Peyer's patch (tissue), 4 donors: ENCODE data around the gene ADCY9. TPM values are rescaled to one million over a fixed set of nuclear protein-coding genes. Genes with fewer than 3 reads are reported as not detected.

Experiments
- DNase-seq, 3 donors: peaks; one replicate each; pipeline ENCODE4 v3.0.0-alpha.2; 2017 to 2019
- H3K27ac ChIP-seq, 4 donors: fragments of 200-600 bp; sonication (generic); one replicate each; pipeline ENCODE4 v1.5.1; 2016 to 2019
- H3K27me3 ChIP-seq, 2 donors: fragments of 200-600 bp; sonication (generic); one replicate each; pipeline ENCODE4 v1.5.1; 2019
- H3K36me3 ChIP-seq, 3 donors: fragments of 200-600 bp; sonication (generic); one replicate each; pipeline ENCODE4 v1.5.1; 2016 to 2019
- H3K4me1 ChIP-seq, 4 donors: fragments of 200-600 bp; sonication (generic); one replicate each; pipeline ENCODE4 v1.5.1; 2016 to 2019
- H3K4me3 ChIP-seq, 4 donors: fragments of 200-600 bp; sonication (generic); 1 replicate in 3 of 4; 2 replicates in 1 of 4; pipeline ENCODE4 v1.5.1; 2016 to 2019; ENCODE audit warnings: mild to moderate bottlenecking in 1 of 4
- H3K9me3 ChIP-seq, 4 donors: fragments of 200-600 bp; sonication (generic); one replicate each; pipeline ENCODE4 v1.5.1; 2016 to 2019; ENCODE audit warnings: mild to moderate bottlenecking in 1 of 4
- POLR2A ChIP-seq, 2 donors: fragments of 450-650 bp; IDR thresholded peaks; one replicate each; pipeline ENCODE4 v1.5.1; 2017; ENCODE audit warnings: antibody characterized with exemption in 2 of 2, mild to moderate bottlenecking in 2 of 2, moderate library complexity in 2 of 2
- total RNA-seq, 4 donors: library from RNA; depleted of rRNA; stranded (reverse); fragments of >200 nt; gene quantifications; one replicate each; pipeline ENCODE4 v1.1.0, GENCODE V29; 2016
- TF ChIP-seq, protein P1 (sequence below), 6 experiments: fragments of 450-650 bp in 4 of 6; fragments of 200-600 bp in 2 of 6; sonication (generic) in 1 of 6; IDR thresholded peaks; one replicate each; pipeline ENCODE4 v1.5.1; 2017 to 2019; ENCODE audit warnings: antibody characterized with exemption in 6 of 6, mild to moderate bottlenecking in 3 of 6, moderate library complexity in 1 of 6

Gene ADCY9
- total RNA-seq, 4 donors from 2014 or later: 19.8 to 47.3 (median 44.0) TPM

GRCh38 chr16:4124535-4125294 lies 8.5 kb upstream of the ADCY9 start:
- H3K9me3 ChIP-seq: no peaks in the 10 kb centered on the region
- H3K27ac ChIP-seq: no peak overlapping the region
- no peak for TF ChIP-seq POLR2A (IDR thresholded peaks at IDR 0.05)
- TF ChIP-seq, protein P1, sequence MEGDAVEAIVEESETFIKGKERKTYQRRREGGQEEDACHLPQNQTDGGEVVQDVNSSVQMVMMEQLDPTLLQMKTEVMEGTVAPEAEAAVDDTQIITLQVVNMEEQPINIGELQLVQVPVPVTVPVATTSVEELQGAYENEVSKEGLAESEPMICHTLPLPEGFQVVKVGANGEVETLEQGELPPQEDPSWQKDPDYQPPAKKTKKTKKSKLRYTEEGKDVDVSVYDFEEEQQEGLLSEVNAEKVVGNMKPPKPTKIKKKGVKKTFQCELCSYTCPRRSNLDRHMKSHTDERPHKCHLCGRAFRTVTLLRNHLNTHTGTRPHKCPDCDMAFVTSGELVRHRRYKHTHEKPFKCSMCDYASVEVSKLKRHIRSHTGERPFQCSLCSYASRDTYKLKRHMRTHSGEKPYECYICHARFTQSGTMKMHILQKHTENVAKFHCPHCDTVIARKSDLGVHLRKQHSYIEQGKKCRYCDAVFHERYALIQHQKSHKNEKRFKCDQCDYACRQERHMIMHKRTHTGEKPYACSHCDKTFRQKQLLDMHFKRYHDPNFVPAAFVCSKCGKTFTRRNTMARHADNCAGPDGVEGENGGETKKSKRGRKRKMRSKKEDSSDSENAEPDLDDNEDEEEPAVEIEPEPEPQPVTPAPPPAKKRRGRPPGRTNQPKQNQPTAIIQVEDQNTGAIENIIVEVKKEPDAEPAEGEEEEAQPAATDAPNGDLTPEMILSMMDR (IDR thresholded peaks at IDR 0.05): no peak
- H3K36me3 ChIP-seq: no peaks in the 10 kb centered on the region
- no peaks in the 10 kb centered on the region for H3K4me1 ChIP-seq
- no peak overlapping the region for H3K4me3 ChIP-seq
- H3K27me3 ChIP-seq: no peaks in the 10 kb centered on the region
- no peak for DNase-seq

DNA sequence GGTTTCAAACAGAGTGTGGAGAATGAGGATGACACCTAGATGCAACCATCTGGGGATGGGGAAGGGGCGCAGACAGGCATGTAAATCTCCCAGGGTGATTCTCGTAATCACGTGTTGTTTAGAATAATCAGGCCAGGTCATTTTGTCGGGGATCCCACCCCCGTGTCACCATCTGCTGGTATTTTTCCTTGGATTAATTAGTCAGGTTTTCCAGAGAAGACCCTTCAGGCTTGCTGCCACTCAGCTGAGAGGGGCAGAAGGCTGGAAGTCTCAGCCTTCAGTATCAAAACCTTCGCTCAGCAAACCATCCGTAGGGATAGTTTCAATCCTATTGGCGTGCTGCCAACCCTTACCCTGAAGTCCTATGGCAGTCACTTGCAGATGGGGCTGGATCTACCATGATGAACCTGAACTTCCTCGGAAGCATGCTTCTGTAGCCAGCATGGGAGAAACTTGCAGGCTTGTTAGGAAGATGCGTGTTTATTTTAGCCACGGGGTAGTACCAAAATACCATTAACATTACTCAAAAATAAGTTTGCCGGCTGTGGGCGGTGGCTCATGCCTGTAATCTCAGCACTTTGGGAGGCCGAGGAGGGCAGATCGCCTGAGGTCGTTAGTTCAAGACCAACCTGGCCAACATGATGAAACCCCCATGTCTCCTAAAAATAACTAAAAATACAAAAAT lies 7.5 kb upstream of the ADCY9 start:
- no peaks in the 10 kb centered on the region for H3K27me3 ChIP-seq
- TF ChIP-seq POLR2A (IDR thresholded peaks at IDR 0.05): no peak
- TF ChIP-seq, protein P1 (IDR thresholded peaks at IDR 0.05): no peak
- H3K4me1 ChIP-seq: no peaks in the 10 kb centered on the region
- no peaks in the 10 kb centered on the region for H3K9me3 ChIP-seq
- no peak for DNase-seq
- no peak overlapping the region for H3K27ac ChIP-seq
- no peak overlapping the region for H3K4me3 ChIP-seq
- H3K36me3 ChIP-seq: no peaks in the 10 kb centered on the region

DNA sequence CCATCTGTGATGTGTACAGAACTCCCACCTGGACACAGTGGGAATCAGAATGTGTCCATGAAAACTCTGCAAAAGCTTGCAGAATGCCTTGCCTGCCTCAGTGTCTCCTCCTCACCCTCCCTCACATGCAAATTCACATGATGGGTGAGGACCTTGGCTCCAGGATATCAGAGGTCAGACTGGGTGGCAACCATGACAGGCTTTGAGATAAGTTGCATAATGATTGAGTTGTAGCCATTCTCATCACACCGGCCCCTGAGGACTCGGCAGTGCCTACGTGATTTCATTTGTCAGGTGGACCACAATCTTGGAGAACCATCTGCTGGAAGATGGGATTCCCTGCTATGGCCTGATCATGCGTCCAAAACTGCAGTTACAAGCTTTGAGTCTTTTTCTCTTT lies 3.9 kb upstream of the ADCY9 start:
- H3K4me3 ChIP-seq: no peak overlapping the region
- H3K36me3 ChIP-seq: no peaks in the 10 kb centered on the region
- peak in 1 of 3 donors; percentile 50 for DNase-seq
- no peak for TF ChIP-seq POLR2A (IDR thresholded peaks at IDR 0.05)
- TF ChIP-seq, protein P1 (IDR thresholded peaks at IDR 0.05): no peak
- peaks cover 0 to 12% (median 5%) of the 10 kb centered on the region in 4 donors for H3K4me1 ChIP-seq
- no peaks in the 10 kb centered on the region for H3K9me3 ChIP-seq
- H3K27ac ChIP-seq: no peak overlapping the region
- no peaks in the 10 kb centered on the region for H3K27me3 ChIP-seq

DNA sequence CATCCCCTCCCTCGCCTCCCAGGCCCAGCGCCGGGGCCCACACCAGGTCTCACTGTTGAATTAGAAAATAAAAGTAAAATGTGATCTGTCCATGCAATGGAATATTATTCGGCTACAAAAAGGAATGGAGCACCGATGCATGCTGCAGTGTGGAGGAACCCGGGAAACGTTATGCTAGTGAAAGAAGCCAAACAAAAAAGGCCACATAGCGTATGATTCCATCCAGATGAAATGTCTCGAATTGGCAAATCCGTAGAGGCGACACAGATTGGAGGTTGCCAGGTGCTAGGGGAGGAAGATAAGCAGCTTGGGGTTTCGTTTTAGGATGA lies 972 bp upstream of the ADCY9 start:
- peak overlapping the region; percentile 57 to 83 (median 67) for H3K27ac ChIP-seq
- H3K9me3 ChIP-seq: no peaks in the 10 kb centered on the region
- TF ChIP-seq POLR2A (IDR thresholded peaks at IDR 0.05): no peak
- TF ChIP-seq, protein P1 (IDR thresholded peaks at IDR 0.05): no peak
- H3K27me3 ChIP-seq: no peaks in the 10 kb centered on the region
- peak overlapping the region in 2 of 4 donors; percentile 62 to 91 for H3K4me3 ChIP-seq
- no peak for DNase-seq
- no peaks in the 10 kb centered on the region for H3K36me3 ChIP-seq
- H3K4me1 ChIP-seq: peaks cover 0 to 34% (median 7%) of the 10 kb centered on the region in 4 donors

DNA sequence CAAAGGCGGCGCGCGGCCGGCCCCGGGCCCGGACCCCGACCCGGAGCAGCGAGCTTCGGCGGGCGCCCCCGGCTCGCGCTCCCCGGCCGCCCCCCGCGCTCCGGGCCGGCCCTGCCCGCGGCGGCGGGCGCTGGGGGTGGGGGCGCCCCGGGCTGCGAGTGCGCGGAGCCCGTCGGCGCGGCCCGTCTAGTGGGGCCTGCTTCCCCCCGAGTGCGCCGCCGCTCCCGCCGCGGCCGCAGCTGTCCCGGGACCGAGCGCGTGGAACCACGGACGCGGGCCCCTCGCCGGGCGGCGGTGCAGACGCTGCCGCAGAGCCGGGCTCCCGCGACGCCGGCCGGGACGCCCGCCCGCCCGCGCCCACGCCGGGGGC lies 308 bp downstream of the ADCY9 start:
- Histone ChIP-seq H3K4me1 (peaks cover 0 to 39% (median 7%) of the 10 kb centered on the region in 4 donors), H3K27me3 (no peaks in the 10 kb centered on the region), H3K9me3 (no peaks in the 10 kb centered on the region), H3K27ac (peak overlapping the region in 3 of 4 donors; percentile 55 to 84 (median 65)), H3K4me3 (peak overlapping the region; percentile 60 to 91 (median 68)), H3K36me3 (no peaks in the 10 kb centered on the region)
- TF ChIP-seq, protein P1 (IDR thresholded peaks at IDR 0.05): no peak
- no peak for TF ChIP-seq POLR2A (IDR thresholded peaks at IDR 0.05)
- no peak for DNase-seq
